Right lobe of liver (tissue), 4 donors: ENCODE results near the gene INAFM2.

Experiments used
- POLR2A ChIP-seq: fragments of 450-650 bp; IDR thresholded peaks from one replicate; pipeline ENCODE4 v1.6.1; 2017; ENCODE audit warnings: antibody characterized with exemption, mild to moderate bottlenecking
- TF ChIP-seq, protein P1 (sequence below), 4 donors: fragments of 200-600 bp in 3 of 4; fragments of 450-650 bp in 1 of 4; IDR thresholded peaks; one replicate each; pipeline versions ENCODE4 v1.5.1 to v1.8.0; 2016 to 2022; ENCODE audit warnings: antibody characterized with exemption in 4 of 4, mild to moderate bottlenecking in 2 of 4
- donor health status: DM: no; HTN: no; CAD: no.
- donor health status: DM: no; HTN: no; CAD: no.
- donor health status: DM: no; HTN: yes; CAD: no.

DNA sequence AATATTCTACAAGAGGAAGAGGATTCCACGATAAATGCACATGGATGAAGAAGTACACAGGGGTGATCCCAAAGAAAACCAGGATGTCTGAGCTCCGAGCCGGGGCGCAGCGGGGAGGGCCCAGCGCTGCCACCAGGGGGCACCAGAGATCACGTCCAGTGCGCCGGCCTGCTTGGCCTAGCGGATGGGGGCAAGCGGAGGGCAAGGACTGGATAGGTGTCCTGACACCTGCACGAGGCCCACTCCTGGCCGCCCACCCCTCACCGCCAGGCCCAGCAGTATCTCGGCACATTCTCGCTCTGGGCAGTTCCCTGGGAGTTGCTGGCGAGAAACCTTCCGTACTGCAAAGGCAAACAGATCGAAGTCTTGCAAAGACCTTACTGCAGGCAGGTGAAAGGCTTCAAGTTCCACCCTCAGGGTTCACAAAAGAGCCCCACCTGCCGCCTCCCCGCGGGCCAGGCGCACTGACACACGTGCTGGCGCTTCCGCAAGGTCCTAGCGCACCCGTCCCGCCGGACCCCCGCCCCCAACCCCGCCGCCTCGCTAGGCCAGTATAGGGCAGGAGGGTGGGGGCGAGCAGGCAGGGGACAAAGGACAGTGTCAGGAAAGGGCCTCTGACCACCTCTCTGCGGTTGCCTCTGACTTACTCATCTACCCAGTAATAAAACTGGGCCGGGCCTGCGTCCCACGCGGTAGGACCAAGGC is 43.9 kb upstream of the INAFM2 start:
- TF ChIP-seq, protein P1, sequence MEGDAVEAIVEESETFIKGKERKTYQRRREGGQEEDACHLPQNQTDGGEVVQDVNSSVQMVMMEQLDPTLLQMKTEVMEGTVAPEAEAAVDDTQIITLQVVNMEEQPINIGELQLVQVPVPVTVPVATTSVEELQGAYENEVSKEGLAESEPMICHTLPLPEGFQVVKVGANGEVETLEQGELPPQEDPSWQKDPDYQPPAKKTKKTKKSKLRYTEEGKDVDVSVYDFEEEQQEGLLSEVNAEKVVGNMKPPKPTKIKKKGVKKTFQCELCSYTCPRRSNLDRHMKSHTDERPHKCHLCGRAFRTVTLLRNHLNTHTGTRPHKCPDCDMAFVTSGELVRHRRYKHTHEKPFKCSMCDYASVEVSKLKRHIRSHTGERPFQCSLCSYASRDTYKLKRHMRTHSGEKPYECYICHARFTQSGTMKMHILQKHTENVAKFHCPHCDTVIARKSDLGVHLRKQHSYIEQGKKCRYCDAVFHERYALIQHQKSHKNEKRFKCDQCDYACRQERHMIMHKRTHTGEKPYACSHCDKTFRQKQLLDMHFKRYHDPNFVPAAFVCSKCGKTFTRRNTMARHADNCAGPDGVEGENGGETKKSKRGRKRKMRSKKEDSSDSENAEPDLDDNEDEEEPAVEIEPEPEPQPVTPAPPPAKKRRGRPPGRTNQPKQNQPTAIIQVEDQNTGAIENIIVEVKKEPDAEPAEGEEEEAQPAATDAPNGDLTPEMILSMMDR (IDR thresholded peaks at IDR 0.05), result peak; percentile 87 to 100 (median 99)
- no peak for TF ChIP-seq POLR2A
